ENCODE results near the gene TMEM59L. TPM values are rescaled to one million over a fixed set of nuclear protein-coding genes. Genes with fewer than 3 reads are reported as not detected.

The TMEM59L gene
- total and polyA plus RNA-seq, 4 donors: 0.08 to 0.15 (median 0.08) TPM; not detected in 1

DNA sequence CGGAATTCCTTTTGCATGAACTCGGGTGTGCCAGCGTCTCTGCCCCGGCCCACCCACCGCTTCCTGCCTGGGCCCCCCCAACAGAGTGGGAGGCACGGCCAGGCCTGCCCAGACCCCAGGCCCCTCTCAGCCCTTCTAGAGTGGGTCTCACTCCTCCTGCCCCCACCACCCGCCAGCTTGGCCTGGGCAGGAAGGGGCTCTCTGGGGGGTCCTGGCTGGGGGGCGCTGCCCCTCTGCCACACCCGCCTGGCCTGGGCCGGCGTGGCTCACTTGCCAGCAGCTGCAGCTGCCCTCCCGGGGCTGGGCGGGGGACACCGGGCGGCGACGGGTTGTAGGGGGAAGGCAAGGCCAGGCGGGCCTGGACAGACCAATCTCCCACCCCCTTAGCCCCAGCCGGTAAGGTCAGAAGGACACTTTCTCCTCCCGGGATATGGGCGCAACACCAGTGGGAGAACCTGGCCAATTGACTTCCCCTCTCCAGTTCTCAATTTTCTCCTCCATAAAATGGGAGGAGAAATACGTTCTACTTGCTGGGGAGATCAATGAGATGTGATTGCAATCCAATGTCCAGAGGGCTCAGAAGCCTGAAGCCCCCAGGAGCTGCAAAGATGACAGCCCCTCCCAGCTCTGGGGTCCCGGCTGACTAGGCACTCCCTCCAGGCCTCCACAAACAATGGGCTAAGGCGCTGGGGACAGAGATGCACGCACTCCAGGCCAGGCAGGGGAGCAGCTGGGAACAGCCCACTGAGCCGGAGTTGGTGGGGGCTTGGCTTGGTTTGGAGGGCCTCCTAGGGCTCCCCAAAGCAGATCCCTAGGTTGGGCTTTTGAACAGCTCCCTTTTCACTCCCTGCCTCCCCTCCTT, 8.5 kb upstream of the TMEM59L start:
- WGBS: 14% methylated on average over 26 of the region's 26 CpGs
- no peak overlapping the region for H3K27ac ChIP-seq (ENCODE audit: low read depth in 1 of 2, low read length in 2 of 2)
- no peak for DNase-seq (ENCODE audit: low spot score)
- H3K27me3 ChIP-seq (ENCODE audit: control insufficient read depth in 4 of 4, insufficient read depth in 4 of 4, low read length in 3 of 4): peaks cover 5 to 10% (median 8%) of the 10 kb centered on the region in 4 donors
- H3K4me3 ChIP-seq (ENCODE audit: low read depth in 1 of 3, low read length in 3 of 3): no peak overlapping the region
- no peaks in the 10 kb centered on the region for H3K9me3 ChIP-seq (ENCODE audit: control insufficient read depth in 4 of 4, low read length in 3 of 4)
- no peak overlapping the region for H3K9ac ChIP-seq (ENCODE audit: low read depth in 1 of 2, low read length in 2 of 2)
- TF ChIP-seq RAD21 (IDR thresholded peaks at IDR 0.05): no peak
- TF ChIP-seq YY1 (IDR thresholded peaks at IDR 0.05): no peak
- no peak for TF ChIP-seq HNF4A (conservative IDR thresholded peaks at IDR 0.05)
- TF ChIP-seq, protein P1, sequence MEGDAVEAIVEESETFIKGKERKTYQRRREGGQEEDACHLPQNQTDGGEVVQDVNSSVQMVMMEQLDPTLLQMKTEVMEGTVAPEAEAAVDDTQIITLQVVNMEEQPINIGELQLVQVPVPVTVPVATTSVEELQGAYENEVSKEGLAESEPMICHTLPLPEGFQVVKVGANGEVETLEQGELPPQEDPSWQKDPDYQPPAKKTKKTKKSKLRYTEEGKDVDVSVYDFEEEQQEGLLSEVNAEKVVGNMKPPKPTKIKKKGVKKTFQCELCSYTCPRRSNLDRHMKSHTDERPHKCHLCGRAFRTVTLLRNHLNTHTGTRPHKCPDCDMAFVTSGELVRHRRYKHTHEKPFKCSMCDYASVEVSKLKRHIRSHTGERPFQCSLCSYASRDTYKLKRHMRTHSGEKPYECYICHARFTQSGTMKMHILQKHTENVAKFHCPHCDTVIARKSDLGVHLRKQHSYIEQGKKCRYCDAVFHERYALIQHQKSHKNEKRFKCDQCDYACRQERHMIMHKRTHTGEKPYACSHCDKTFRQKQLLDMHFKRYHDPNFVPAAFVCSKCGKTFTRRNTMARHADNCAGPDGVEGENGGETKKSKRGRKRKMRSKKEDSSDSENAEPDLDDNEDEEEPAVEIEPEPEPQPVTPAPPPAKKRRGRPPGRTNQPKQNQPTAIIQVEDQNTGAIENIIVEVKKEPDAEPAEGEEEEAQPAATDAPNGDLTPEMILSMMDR (IDR thresholded peaks at IDR 0.05; ENCODE audit: low read depth, low read length, missing input control): no peak
- TF ChIP-seq JUND (IDR thresholded peaks at IDR 0.05): no peak
- TF ChIP-seq, protein P2, sequence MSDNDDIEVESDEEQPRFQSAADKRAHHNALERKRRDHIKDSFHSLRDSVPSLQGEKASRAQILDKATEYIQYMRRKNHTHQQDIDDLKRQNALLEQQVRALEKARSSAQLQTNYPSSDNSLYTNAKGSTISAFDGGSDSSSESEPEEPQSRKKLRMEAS (IDR thresholded peaks at IDR 0.05): no peak
- TF ChIP-seq NR2F2 (IDR thresholded peaks at IDR 0.05): no peak
- TF ChIP-seq TAF1 (conservative IDR thresholded peaks at IDR 0.05): no peak
- TF ChIP-seq, protein P3, sequence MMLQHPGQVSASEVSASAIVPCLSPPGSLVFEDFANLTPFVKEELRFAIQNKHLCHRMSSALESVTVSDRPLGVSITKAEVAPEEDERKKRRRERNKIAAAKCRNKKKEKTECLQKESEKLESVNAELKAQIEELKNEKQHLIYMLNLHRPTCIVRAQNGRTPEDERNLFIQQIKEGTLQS (IDR thresholded peaks at IDR 0.05): no peak
- no peak for TF ChIP-seq FOXA2 (IDR thresholded peaks at IDR 0.05)
- no peak for TF ChIP-seq HNF4G (IDR thresholded peaks at IDR 0.05)
- no peak for TF ChIP-seq SP1 (IDR thresholded peaks at IDR 0.05)
- TF ChIP-seq, protein P4, sequence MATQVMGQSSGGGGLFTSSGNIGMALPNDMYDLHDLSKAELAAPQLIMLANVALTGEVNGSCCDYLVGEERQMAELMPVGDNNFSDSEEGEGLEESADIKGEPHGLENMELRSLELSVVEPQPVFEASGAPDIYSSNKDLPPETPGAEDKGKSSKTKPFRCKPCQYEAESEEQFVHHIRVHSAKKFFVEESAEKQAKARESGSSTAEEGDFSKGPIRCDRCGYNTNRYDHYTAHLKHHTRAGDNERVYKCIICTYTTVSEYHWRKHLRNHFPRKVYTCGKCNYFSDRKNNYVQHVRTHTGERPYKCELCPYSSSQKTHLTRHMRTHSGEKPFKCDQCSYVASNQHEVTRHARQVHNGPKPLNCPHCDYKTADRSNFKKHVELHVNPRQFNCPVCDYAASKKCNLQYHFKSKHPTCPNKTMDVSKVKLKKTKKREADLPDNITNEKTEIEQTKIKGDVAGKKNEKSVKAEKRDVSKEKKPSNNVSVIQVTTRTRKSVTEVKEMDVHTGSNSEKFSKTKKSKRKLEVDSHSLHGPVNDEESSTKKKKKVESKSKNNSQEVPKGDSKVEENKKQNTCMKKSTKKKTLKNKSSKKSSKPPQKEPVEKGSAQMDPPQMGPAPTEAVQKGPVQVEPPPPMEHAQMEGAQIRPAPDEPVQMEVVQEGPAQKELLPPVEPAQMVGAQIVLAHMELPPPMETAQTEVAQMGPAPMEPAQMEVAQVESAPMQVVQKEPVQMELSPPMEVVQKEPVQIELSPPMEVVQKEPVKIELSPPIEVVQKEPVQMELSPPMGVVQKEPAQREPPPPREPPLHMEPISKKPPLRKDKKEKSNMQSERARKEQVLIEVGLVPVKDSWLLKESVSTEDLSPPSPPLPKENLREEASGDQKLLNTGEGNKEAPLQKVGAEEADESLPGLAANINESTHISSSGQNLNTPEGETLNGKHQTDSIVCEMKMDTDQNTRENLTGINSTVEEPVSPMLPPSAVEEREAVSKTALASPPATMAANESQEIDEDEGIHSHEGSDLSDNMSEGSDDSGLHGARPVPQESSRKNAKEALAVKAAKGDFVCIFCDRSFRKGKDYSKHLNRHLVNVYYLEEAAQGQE (IDR thresholded peaks at IDR 0.05): no peak
- no peak for TF ChIP-seq EGR1 (IDR thresholded peaks at IDR 0.05; ENCODE audit: low read depth in 2 of 2)
- TF ChIP-seq GABPA (IDR thresholded peaks at IDR 0.05 in 1 of 2, conservative IDR thresholded peaks at IDR 0.05 in 1 of 2): no peak
- TF ChIP-seq, protein P5, sequence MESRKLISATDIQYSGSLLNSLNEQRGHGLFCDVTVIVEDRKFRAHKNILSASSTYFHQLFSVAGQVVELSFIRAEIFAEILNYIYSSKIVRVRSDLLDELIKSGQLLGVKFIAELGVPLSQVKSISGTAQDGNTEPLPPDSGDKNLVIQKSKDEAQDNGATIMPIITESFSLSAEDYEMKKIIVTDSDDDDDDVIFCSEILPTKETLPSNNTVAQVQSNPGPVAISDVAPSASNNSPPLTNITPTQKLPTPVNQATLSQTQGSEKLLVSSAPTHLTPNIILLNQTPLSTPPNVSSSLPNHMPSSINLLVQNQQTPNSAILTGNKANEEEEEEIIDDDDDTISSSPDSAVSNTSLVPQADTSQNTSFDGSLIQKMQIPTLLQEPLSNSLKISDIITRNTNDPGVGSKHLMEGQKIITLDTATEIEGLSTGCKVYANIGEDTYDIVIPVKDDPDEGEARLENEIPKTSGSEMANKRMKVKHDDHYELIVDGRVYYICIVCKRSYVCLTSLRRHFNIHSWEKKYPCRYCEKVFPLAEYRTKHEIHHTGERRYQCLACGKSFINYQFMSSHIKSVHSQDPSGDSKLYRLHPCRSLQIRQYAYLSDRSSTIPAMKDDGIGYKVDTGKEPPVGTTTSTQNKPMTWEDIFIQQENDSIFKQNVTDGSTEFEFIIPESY (IDR thresholded peaks at IDR 0.05): no peak
- TF ChIP-seq RXRA (IDR thresholded peaks at IDR 0.05): no peak
- no peaks in the 10 kb centered on the region for H3K36me3 ChIP-seq (ENCODE audit: control insufficient read depth in 4 of 4, insufficient read depth in 3 of 4, low read depth in 1 of 4, low read length in 3 of 4)
- H3K4me1 ChIP-seq (ENCODE audit: control insufficient read depth in 4 of 4, insufficient read depth in 4 of 4, low read length in 3 of 4): peaks cover 0 to 5% (median under 1%) of the 10 kb centered on the region in 4 donors
